Measurements from ENCODE around the gene RHOXF1.
"Not testable (repeated sequence)": the region's sequence is repeated elsewhere in the genome, so short reads cannot be mapped to it uniquely, and the experiment has no call there.

The RHOXF1 gene, protein sequence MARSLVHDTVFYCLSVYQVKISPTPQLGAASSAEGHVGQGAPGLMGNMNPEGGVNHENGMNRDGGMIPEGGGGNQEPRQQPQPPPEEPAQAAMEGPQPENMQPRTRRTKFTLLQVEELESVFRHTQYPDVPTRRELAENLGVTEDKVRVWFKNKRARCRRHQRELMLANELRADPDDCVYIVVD

DNA sequence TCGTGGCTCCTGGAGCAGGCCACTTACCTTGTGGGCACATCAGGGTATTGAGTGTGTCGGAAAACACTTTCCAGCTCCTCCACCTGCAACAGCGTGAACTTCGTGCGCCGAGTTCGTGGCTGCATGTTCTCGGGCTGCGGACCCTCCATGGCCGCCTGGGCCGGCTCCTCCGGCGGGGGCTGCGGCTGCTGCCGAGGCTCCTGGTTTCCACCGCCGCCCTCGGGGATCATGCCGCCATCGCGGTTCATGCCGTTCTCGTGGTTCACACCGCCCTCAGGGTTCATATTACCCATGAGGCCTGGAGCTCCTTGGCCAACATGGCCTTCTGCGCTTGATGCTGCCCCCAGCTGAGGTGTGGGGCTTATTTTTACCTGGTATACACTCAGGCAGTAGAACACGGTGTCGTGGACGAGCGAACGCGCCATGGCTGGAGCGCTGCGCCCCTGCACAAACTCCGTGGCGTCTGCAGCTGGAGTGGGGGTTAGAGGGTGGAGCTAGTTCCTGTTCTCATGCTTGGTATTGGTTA is at the start of gene RHOXF1:
TSS of gene RHOXF1 (minus strand) at position 476 of the 526 bp plus-strand sequence. CDS start at position 425, 51 bp downstream.
- DNase-seq: no peak

DNA sequence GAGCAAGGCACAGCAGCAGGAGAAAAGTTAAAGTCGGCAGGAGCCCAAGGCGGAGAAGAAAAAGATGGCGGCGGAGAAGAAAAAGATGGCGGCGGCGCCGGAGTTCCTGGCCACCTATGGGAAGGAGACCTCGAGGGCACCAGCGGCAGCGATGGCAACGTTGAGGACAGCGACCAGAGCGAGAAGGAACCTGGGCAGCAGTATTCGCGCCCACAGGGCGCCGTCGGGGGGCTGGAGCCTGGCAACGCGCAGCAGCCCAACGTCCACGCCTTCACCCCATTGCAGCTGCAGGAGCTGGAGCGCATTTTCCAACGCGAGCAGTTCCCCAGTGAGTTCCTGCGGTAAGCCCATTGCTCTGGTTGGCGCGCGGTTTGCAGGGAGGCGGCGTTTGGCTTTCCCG is 43.4 kb upstream of the RHOXF1 start:
- not testable (repeated sequence) for DNase-seq

GRCh38 chrX:120158313-120158712 is 42.6 kb upstream of the RHOXF1 start, which contains the start of gene RHOXF2:
Gene RHOXF2, plus strand, starts transcription at chrX:120158613. Its CDS starts 138 bp downstream, at chrX:120158751.
- not testable (repeated sequence) for DNase-seq

GRCh38 chrX:120150109-120150744 is 34.5 kb upstream of the RHOXF1 start:
- not testable (repeated sequence) for DNase-seq

DNA sequence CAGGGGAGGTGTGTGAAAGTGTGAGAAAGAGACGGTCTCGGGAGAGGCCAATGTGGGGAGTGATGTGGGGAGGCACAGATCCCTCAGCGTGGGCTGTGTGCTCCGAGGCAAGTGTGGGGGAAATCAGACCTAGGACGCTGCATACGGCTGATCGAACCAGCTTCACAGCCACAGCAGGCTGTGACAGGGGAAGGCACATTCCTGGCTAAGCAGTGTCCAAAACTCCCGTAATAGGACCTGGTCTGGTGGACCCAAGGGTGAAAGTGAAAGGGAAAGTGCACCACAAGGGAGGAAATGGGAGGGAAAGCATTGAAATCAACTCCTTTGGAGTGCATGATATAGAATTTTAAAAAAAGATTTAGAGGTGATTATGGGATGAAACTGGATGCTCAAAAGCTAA is 31.8 kb upstream of the RHOXF1 start:
- no peak for DNase-seq

GRCh38 chrX:120146323-120146722 is 30.6 kb upstream of the RHOXF1 start:
- DNase-seq: not testable (repeated sequence)

DNA sequence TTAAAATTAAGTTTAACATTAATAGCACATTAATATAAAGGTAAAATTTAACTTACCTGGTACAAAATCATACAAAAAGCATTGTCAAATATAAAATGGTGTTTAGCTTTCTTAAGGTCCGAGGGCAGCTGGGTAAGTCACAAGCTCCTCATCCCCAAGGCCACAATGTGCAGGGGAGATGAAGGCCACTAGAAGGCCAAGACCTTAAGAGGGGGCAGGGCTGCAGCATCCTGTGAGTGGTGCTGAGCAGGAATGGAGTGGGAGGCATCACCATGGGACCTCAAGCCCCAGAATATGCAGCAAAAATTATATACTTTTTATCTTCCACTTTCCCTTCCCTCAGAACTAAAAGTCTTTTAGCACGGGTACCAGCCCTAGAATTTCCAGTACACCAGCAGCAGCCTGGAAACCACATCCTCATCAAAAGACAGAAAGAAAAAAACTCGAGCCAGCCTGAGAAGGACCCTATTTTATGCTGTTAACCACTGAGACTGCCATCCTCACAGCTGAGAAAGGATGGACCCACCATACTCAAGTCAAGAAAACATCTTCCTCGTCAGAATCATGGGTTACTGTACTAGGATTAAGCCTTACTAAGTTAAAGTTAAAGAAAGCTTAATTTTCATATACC is 29.7 kb upstream of the RHOXF1 start:
- DNase-seq: no peak

DNA sequence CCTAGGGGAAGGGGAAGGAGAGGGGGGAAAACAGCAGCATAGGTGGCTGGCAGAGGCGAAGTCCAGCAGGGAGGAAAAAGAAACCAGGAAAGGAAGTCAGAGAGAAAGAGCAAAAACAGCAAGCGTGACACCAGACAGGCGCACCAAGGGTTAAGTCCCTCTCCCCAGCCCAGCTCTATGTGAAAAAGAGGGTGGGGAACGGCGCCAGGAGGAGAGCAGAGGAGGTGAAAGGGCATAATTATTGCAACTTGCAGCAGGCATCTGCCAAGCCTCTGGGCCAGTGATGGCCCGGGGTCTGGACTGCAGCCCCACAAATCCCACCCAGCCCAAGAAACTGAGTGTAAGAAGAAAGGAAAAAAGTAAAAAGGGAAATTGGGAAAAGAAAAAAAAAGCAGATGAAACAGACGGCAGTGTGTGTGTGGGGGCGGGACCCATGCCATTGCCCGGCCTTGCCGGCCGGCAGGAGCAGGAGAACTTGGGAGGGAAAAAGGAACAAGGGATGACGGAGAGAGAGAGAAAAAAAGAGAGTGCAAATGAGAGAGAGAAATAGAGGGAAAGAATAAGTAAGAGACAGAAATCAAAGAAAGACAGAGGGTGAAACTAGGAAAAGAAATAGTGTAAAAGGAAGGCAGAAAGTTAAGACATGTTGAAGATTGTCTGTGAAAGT is 28.6 kb upstream of the RHOXF1 start:
- DNase-seq: no peak

- DNase-seq: no peak
Measured at GRCh38 chrX:120140293-120140981, 24.7 kb upstream of the RHOXF1 start.

DNA sequence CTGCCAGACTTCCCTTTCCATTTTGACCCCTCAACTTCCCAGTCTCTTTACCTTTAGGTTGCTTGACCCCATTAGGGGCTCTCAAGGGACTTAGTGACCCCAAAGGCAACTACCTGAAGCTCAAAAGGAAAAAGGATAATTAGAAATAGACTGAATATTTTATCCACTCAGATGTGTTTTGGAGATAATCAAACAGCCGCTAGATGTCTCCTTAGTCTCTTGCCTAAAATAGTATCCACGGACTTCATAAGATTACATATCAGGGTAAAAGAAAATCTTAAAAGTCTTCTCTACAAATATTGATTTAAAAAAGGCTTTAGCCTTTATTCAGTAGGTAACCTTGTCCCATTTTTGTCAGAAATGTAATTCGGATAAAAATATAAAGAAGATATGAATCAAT is 21.7 kb upstream of the RHOXF1 start:
- DNase-seq: no peak

- DNase-seq: no peak
Measured at GRCh38 chrX:120136840-120137239, 21.1 kb upstream of the RHOXF1 start.

GRCh38 chrX:120136128-120136527 is 20.4 kb upstream of the RHOXF1 start:
- no peak for DNase-seq

GRCh38 chrX:120128306-120128846 is 12.7 kb upstream of the RHOXF1 start:
- not testable (repeated sequence) for DNase-seq

- no peak for DNase-seq
Measured at GRCh38 chrX:120125444-120125843, 9.7 kb upstream of the RHOXF1 start.

- DNase-seq: no peak
Measured at GRCh38 chrX:120120223-120120622, 4.5 kb upstream of the RHOXF1 start.

GRCh38 chrX:120111611-120112010 is 4.1 kb downstream of the RHOXF1 start:
- DNase-seq: no peak

DNA sequence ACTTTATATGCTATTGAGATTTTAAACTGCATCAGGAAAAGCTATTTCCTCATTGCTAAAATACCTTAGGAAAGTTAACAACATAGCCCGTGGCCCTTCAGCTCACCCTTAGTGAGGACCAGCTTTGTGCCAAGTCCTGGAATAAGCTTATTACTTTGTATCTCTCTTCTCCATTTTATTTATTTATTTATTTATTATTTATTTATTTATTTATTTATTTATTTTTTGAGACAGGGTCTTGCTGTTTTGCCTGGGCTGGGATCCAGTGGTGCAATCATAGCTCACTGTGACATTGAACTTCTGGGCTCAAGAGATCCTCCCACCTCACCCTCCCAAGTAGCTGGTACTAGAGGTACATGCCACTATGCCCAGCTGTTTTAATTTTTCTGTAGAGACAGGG is 6.3 kb downstream of the RHOXF1 start:
- DNase-seq: no peak

DNA sequence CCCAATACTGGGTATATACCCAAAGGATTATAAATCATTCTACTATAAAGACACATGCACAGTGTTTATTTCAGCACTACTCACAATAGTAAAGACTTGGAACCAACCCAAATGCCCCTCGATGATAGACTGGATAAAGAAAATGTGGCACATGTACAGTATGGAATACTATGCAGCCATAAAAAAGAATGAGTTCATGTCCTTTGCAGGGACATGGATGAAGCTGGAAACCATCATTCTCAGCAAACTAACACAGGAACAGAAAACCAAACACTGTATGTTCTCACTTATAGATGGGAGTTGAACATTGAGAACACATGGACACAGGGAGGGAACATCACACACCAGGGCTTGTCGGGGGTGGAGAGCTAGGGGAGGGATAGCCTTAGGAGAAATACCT is 11.0 kb downstream of the RHOXF1 start:
- not testable (repeated sequence) for DNase-seq

DNA sequence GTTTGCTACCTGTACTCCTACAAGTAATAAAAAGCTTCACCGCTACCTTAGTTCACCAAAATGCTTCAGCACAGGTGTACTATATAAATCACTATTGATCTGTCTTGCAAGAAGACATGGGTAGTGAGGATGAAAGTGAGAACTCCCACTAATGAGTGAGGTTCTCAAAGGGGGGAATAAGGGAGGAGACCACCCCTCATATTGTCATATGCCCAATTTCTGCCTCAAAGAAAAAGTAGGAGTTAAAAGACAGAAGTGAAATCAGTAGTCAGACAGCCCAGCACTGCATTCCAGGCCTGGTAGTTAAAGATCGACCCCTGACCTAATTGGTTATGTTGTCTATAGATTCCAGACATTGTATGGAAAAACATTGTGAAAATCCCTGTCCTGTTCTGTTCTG is 14.7 kb downstream of the RHOXF1 start:
- DNase-seq: not testable (repeated sequence)

GRCh38 chrX:120090208-120090607 is 25.5 kb downstream of the RHOXF1 start:
- no peak for DNase-seq

GRCh38 chrX:120087289-120088017 is 28.3 kb downstream of the RHOXF1 start:
- DNase-seq: no peak
